ENCODE results near the gene PSMD13.

Gene PSMD13

DNA sequence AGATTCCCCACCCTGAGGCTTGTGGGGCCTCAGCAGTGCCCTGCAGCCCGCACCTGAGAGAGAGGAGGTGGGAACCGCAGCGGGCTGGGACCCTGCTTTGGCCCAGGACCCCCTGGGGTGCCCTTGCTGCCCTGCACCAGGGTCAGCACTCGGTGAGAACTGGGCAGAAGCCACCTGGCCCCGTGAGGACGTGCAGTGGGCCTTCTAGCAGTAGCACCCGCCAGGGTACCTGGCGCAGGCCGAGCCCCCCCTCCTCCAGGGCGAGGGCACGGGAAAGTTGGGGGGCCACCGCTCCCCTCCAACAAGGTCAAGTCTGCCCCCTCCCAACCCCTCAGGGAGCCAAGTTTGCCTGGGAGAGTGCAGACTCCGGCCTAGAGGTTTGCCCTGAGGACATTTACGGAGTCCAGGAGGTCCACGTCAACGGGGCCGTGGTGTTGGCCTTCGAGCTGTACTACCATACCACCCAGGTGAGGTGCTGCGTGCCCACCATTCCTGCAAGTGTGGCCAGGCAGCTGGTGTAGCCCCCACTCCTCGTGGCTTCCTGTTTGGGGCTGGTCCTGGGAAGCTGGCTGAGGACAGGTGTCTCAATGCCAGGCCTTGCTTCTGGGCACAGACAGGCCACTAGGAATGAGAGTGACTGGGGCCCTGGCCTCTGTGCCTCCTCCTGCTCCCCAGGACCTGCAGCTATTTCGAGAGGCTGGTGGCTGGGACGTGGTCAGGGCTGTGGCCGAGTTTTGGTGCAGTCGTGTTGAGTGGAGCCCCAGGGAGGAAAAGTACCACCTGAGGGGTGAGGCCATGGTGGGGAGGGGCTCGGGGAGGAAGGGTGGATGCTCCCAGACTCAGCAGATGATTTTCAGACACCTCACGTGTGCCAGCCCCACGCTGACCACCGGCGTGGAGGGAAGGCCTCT, 55.7 kb downstream of the PSMD13 start:
- TF ChIP-seq, protein P1, sequence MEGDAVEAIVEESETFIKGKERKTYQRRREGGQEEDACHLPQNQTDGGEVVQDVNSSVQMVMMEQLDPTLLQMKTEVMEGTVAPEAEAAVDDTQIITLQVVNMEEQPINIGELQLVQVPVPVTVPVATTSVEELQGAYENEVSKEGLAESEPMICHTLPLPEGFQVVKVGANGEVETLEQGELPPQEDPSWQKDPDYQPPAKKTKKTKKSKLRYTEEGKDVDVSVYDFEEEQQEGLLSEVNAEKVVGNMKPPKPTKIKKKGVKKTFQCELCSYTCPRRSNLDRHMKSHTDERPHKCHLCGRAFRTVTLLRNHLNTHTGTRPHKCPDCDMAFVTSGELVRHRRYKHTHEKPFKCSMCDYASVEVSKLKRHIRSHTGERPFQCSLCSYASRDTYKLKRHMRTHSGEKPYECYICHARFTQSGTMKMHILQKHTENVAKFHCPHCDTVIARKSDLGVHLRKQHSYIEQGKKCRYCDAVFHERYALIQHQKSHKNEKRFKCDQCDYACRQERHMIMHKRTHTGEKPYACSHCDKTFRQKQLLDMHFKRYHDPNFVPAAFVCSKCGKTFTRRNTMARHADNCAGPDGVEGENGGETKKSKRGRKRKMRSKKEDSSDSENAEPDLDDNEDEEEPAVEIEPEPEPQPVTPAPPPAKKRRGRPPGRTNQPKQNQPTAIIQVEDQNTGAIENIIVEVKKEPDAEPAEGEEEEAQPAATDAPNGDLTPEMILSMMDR (conservative IDR thresholded peaks at IDR 0.05; ENCODE audit: low read depth, low read length): no peak
- DNase-seq (ENCODE audit: low read depth): no peak
- H3K4me3 ChIP-seq (ENCODE audit: low read depth, low read length): no peak overlapping the region

DNA sequence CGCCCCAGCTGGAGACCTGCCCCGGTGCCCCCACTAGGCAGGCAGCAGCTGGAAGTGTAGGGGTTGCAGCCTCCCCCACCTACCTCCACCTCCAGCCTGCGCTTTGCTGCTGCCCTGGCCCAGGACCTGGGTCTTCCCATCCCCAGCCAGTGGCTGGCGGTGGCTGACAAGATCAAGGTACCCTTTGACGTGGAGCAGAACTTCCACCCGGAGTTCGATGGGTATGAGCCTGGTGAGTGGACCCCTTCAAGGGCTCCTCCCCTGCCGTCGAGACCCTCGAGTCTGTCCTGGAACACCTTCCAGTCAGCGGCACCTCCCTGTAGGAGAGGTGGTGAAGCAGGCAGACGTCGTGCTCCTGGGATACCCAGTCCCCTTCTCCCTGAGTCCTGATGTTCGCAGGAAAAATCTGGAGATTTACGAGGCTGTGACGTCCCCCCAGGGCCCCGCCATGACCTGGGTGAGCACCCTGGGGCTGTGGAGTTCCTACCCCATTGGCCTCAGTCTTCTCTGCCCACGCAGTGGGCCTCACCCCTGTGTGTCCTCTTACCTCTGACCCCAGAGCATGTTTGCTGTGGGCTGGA, 56.6 kb downstream of the PSMD13 start:
- no peak overlapping the region for H3K4me3 ChIP-seq (ENCODE audit: low read depth, low read length)
- TF ChIP-seq, protein P1 (conservative IDR thresholded peaks at IDR 0.05; ENCODE audit: low read depth, low read length): no peak

DNA sequence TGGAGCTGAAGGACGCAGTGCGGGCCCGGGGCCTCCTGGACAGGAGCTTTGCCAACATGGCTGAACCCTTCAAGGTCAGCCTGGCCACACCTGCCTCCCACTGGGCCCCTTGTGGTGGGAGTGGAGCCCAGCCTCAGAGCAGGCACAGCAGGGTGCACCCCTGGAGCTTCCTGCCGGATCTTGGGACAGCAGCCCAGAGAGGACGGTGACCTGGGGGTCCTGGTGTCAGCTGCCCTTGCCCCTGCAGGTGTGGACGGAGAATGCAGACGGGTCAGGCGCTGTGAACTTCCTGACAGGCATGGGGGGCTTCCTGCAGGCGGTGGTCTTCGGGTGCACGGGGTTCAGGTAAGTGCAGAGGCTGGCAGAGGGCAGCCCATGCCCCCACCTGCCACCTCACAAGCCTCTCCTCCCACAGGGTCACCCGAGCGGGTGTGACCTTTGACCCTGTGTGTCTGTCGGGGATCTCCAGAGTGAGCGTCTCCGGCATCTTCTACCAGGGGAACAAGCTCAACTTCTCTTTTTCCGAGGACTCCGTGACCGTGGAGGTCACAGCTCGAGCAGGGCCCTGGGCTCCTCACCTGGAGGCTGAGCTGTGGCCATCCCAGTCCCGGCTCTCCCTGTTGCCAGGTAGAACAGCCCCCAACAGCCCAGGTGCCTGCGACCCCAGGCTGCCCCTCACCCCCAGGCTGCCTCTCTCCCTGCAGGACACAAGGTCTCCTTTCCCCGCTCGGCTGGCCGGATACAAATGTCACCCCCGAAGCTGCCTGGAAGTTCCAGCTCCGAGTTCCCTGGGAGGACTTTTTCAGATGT, 57.3 kb downstream of the PSMD13 start:
- no peak for DNase-seq (ENCODE audit: low read depth)
- TF ChIP-seq, protein P1 (conservative IDR thresholded peaks at IDR 0.05; ENCODE audit: low read depth, low read length): no peak

More for the DNA sequence above, 56.6 kb downstream of the PSMD13 start:
- DNase-seq (ENCODE audit: low read depth): no peak

DNA sequence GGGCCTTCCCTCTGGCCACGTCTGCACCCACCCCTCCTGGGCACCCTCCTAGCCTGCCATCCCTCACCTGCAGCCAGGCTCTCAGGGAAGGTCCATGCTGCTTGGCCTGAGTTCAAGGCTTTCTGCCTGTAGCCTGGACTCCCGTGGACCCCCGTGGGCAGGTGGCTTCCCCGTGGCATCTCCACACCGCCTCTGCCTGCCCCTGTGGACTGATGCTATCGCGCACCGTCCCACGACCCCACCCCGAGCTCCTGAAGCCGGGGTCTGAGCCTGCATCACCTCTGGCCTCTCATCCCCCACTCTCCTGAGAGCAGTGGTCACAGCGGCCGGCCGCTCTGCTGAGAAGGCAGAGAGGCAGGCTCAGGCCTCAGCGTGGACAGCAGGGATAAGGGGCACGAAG, 58.0 kb downstream of the PSMD13 start:
- TF ChIP-seq, protein P1 (conservative IDR thresholded peaks at IDR 0.05; ENCODE audit: low read depth, low read length): no peak
- DNase-seq (ENCODE audit: low read depth): no peak
- H3K4me3 ChIP-seq (ENCODE audit: low read depth, low read length): no peak overlapping the region

More for the DNA sequence above, 57.3 kb downstream of the PSMD13 start:
- no peak overlapping the region for H3K4me3 ChIP-seq (ENCODE audit: low read depth, low read length)

DNA sequence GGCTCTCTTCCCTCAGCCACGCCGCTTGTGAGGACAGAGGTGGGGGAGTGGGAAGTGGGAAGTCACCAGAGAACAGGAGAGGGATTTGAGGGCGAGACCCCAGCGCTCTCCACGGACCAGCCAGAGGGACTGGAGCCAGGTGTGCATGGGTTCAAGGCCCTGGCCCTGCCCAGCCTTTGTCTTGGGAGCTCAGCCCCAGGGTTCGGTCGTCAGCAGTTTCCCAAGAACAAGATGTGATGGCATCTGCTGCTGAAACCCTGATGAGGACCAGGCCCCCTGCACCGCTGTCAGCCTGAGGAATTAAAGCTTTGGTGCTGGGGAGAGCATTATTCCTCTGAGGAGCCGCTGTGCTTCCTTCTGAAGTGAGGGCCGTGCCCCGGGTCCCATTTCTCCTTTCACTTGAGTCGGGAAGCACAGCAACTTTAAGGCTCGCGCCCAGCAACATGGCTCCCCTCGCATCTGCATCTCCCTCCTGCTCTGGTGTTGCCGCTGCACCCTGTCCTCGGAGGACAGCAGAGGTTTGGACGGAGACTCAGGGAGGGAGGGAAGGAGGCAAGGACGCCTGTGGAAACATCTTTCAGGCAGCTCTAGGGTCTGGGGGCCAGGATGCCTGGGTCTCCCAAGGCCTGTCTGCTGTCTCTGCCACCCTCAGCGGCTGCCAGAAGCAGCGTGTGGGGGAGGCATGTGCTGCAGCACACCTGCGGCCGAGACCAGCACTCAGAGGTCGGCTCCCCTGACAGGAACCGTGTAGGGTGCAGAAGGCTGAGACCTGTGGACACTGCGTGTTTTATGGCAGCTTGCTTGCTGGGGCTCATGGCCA, 58.8 kb downstream of the PSMD13 start:
- TF ChIP-seq, protein P1 (conservative IDR thresholded peaks at IDR 0.05; ENCODE audit: low read depth, low read length): no peak
- DNase-seq (ENCODE audit: low read depth): no peak
- no peak overlapping the region for H3K4me3 ChIP-seq (ENCODE audit: low read depth, low read length)
